Neuronal stem cell (in vitro differentiated cells): ENCODE measurements around the gene RUNDC3A.

Source experiments
- DNase-seq: peaks from one replicate; pipeline ENCODE4 v3.0.0-alpha.2; 2013; ENCODE audit warnings: low spot score
- H2AFZ ChIP-seq: one replicate; pipeline ENCODE4 v1.6.1; 2013; ENCODE audit warnings: mild to moderate bottlenecking, low read length, inconsistent platforms
- H2AK5ac ChIP-seq: 2 replicates; pipeline ENCODE4 v1.6.1; 2013; ENCODE audit warnings: low read depth, mild to moderate bottlenecking, inconsistent platforms, low read length, moderate library complexity, mixed read lengths
- H2BK120ac ChIP-seq: 2 replicates; pipeline ENCODE4 v1.6.1; 2013; ENCODE audit warnings: low read depth, mild to moderate bottlenecking, inconsistent platforms, low read length, moderate library complexity, mixed read lengths
- H2BK12ac ChIP-seq: one replicate; pipeline ENCODE4 v1.6.1; 2013; ENCODE audit warnings: low read length, inconsistent platforms
- H2BK15ac ChIP-seq: 2 replicates; pipeline ENCODE4 v1.6.1; 2013; ENCODE audit warnings: mild to moderate bottlenecking, low read length, inconsistent platforms, mixed read lengths
- H2BK5ac ChIP-seq: one replicate; pipeline ENCODE4 v1.6.1; 2013; ENCODE audit warnings: inconsistent platforms, mild to moderate bottlenecking, low read length, moderate library complexity
- H3K14ac ChIP-seq: one replicate; pipeline ENCODE4 v1.6.1; 2013; ENCODE audit warnings: low read length, inconsistent platforms
- H3K18ac ChIP-seq: 2 replicates; pipeline ENCODE4 v1.6.1; 2013; ENCODE audit warnings: low read length, inconsistent platforms
- H3K23ac ChIP-seq: 2 replicates; pipeline ENCODE4 v1.6.1; 2013; ENCODE audit warnings: low read depth, mild to moderate bottlenecking, mixed read lengths, low read length, inconsistent platforms; ENCODE audit not compliant: poor library complexity
- H3K27ac ChIP-seq: replicated peaks from 3 replicates; pipeline ENCODE4 v1.5.1; 2013; ENCODE audit warnings: low read length, inconsistent platforms
- H3K27me3 ChIP-seq, 3 experiments: 2 replicates each; pipeline ENCODE4 v1.6.1; 2013; ENCODE audit warnings: low read length in 3 of 3, mild to moderate bottlenecking in 2 of 3, inconsistent platforms in 1 of 3, low read depth in 1 of 3, mixed read lengths in 1 of 3, moderate library complexity in 1 of 3; ENCODE audit not compliant: control insufficient read depth in 3 of 3, insufficient read depth in 3 of 3
- H3K36me3 ChIP-seq, 2 donors: replicated peaks in 1 of 2; 2 replicates each; pipeline ENCODE4 v1.6.1; 2013; ENCODE audit warnings: low read length in 2 of 2; ENCODE audit not compliant: control insufficient read depth in 2 of 2, insufficient read depth in 2 of 2
- H3K4ac ChIP-seq: 2 replicates; pipeline ENCODE4 v1.6.1; 2013; ENCODE audit warnings: inconsistent platforms, mild to moderate bottlenecking, low read length, moderate library complexity
- H3K4me1 ChIP-seq, 2 donors: 1 replicate in 1 of 2; 2 replicates in 1 of 2; pipeline ENCODE4 v1.6.1; 2013; ENCODE audit warnings: low read length in 2 of 2, low read depth in 1 of 2; ENCODE audit not compliant: control insufficient read depth in 2 of 2, insufficient read depth in 1 of 2
- H3K4me2 ChIP-seq: one replicate; pipeline ENCODE4 v1.6.1; 2013; ENCODE audit warnings: mild to moderate bottlenecking, low read length, inconsistent platforms; ENCODE audit not compliant: insufficient read depth, poor library complexity, severe bottlenecking
- H3K4me3 ChIP-seq, 2 donors: 2 replicates each; pipeline ENCODE4 v1.5.1; 2013; ENCODE audit warnings: low read length in 2 of 2, mild to moderate bottlenecking in 2 of 2, inconsistent platforms in 1 of 2, moderate library complexity in 1 of 2
- H3K79me1 ChIP-seq: one replicate; pipeline ENCODE4 v1.6.1; 2013; ENCODE audit warnings: low read depth, mild to moderate bottlenecking, inconsistent platforms, low read length, moderate library complexity
- H3K9ac ChIP-seq: one replicate; pipeline ENCODE4 v1.6.1; 2013; ENCODE audit warnings: mild to moderate bottlenecking, low read depth, low read length, inconsistent platforms; ENCODE audit not compliant: poor library complexity
- H3K9me3 ChIP-seq, 2 donors: replicated peaks in 1 of 2; 2 replicates each; pipeline versions ENCODE3 to v1.6.1; 2013; ENCODE audit warnings: low read length in 2 of 2, mild to moderate bottlenecking in 2 of 2, inconsistent platforms in 1 of 2, low read depth in 1 of 2, mixed read lengths in 1 of 2, moderate library complexity in 1 of 2; ENCODE audit not compliant: control insufficient read depth in 2 of 2, insufficient read depth in 1 of 2
- H4K8ac ChIP-seq: one replicate; pipeline ENCODE4 v1.6.1; 2013; ENCODE audit warnings: low read depth, mild to moderate bottlenecking, inconsistent platforms, low read length, moderate library complexity
- H4K91ac ChIP-seq: one replicate; pipeline ENCODE4 v1.6.1; 2013; ENCODE audit warnings: low read length, low read depth, mild to moderate bottlenecking, inconsistent platforms; ENCODE audit not compliant: poor library complexity
- WGBS, 2 donors: extraction: QIAGEN DNeasy Blood & Tissue Kit; methylation state at CpG; one replicate each; pipeline ENCODE4 v1.1.7; 2013; ENCODE audit warnings: missing lambda C conversion rate in 2 of 2, mixed read lengths in 1 of 2; ENCODE audit not compliant: insufficient read length in 2 of 2, insufficient replicate concordance in 1 of 2; ENCODE audit errors: extremely low coverage in 2 of 2; 5-methylcytosine and 5-hydroxymethylcytosine counted together

Gene RUNDC3A

DNA sequence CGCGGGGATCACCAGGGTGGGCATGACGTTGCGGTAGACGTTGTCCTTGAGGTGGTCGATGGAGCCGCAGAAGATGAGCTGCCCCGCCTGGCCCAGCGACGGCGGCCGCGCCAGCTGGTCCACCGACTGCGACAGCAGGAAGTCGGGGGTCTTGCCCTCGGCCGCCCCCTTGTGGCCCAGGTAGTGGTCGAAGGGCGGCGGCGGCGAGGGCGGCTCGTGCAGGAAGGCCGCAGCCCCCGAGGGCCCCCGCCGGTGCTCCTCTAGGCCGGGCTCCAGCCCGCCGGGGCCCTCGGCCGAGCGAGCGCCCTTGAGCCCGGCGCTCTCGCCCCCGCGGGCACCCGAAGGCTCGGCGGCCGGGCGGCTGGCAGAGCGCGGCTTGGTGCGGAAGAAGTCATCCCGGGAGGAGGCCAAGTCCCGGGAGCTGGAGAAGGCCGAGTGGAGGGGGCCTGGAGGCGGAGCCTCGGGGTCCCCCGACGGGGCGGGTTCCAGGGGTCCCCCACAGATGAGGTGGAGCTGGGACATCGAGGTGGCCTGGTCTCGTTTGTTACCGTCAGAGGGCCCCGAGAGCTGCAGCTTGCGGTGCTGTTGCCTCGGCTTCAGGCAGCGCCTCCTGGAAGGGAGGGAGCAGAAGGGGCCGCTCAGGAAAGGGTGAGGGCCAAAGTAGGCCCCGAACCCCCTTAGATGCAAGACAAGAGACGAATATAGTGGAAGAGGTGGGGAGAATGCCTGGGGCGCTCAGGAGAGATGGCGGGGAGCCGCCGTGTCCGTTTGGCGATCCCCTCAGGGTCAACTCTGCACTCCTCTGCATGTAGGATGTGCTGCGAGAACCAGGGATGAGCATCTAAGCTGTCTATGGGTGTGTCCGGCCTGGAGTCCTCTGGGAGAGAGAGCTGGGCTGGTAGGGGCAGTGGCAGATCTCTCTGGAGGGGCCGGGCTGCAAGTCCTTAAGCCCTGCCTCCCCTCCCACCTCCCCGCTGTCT lies 46.5 kb downstream of the RUNDC3A start:
- H3K4me1 ChIP-seq, result peaks cover 0 to 3% of the 10 kb centered on the region in 2 donors
- peak overlapping the region; percentile 78 for H2AK5ac ChIP-seq
- peak overlapping the region; percentile 69 for H3K4me2 ChIP-seq
- peak overlapping the region; percentile 49 for H2BK15ac ChIP-seq
- no peak overlapping the region for H2BK5ac ChIP-seq
- peak overlapping the region in 1 of 2 donors; percentile 65 for H3K4me3 ChIP-seq
- H3K4ac ChIP-seq, result no peak overlapping the region
- no peak overlapping the region for H4K91ac ChIP-seq
- no peaks in the 10 kb centered on the region for H3K9me3 ChIP-seq
- H2BK12ac ChIP-seq, result no peak overlapping the region
- peak overlapping the region; percentile 50 for H3K14ac ChIP-seq
- H3K23ac ChIP-seq, result peak overlapping the region; percentile 65
- H3K27ac ChIP-seq, result no peak overlapping the region
- no CpG with 5 or more reads among the region's 77 CpGs for WGBS, 2 donors
- H4K8ac ChIP-seq, result no peak overlapping the region
- no peak overlapping the region for H2BK120ac ChIP-seq
- no peak overlapping the region for H2AFZ ChIP-seq
- H3K79me1 ChIP-seq, result peaks cover 14% of the 10 kb centered on the region
- H3K36me3 ChIP-seq, result peaks cover 23 to 60% of the 10 kb centered on the region in 2 donors
- H3K9ac ChIP-seq, result no peak overlapping the region
- H3K18ac ChIP-seq, result peak overlapping the region; percentile 71
- DNase-seq, result peak; percentile 72
- H3K27me3 ChIP-seq, result peaks cover 0 to 2% (median 0%) of the 10 kb centered on the region in 3 experiments

GRCh38 chr17:44355642-44356099 lies 47.3 kb downstream of the RUNDC3A start:
- peak overlapping the region; percentile 32 for H3K27ac ChIP-seq
- H2BK15ac ChIP-seq, result no peak overlapping the region
- no peak overlapping the region for H2AFZ ChIP-seq
- no peak overlapping the region for H4K91ac ChIP-seq
- no peak overlapping the region for H3K14ac ChIP-seq
- H2BK5ac ChIP-seq, result no peak overlapping the region
- no peak overlapping the region for H3K18ac ChIP-seq
- no peak overlapping the region for H2BK12ac ChIP-seq
- H2BK120ac ChIP-seq, result no peak overlapping the region
- peak overlapping the region; percentile 78 for H2AK5ac ChIP-seq
- WGBS, 2 donors, result no CpG with 5 or more reads among the region's 17 CpGs
- peaks cover 22 to 64% of the 10 kb centered on the region in 2 donors for H3K36me3 ChIP-seq
- no peak overlapping the region for H3K4ac ChIP-seq
- H3K4me2 ChIP-seq, result no peak overlapping the region
- peaks cover 0 to 2% (median 0%) of the 10 kb centered on the region in 3 experiments for H3K27me3 ChIP-seq
- H3K4me1 ChIP-seq, result peaks cover 3 to 9% of the 10 kb centered on the region in 2 donors
- no peaks in the 10 kb centered on the region for H3K9me3 ChIP-seq
- H3K4me3 ChIP-seq, result no peak overlapping the region
- peak overlapping the region; percentile 75 for H3K23ac ChIP-seq
- no peak for DNase-seq
- H4K8ac ChIP-seq, result no peak overlapping the region
- H3K79me1 ChIP-seq, result peaks cover 16% of the 10 kb centered on the region
- no peak overlapping the region for H3K9ac ChIP-seq

- H3K23ac ChIP-seq, result peak overlapping the region; percentile 75
- peaks cover 9 to 15% of the 10 kb centered on the region in 2 donors for H3K4me1 ChIP-seq
- H2BK5ac ChIP-seq, result no peak overlapping the region
- H3K14ac ChIP-seq, result no peak overlapping the region
- peak overlapping the region; percentile 19 for H4K8ac ChIP-seq
- H3K79me1 ChIP-seq, result peaks cover 16% of the 10 kb centered on the region
- no peak overlapping the region for H2BK15ac ChIP-seq
- no peak overlapping the region for H3K4me3 ChIP-seq
- no peak overlapping the region for H4K91ac ChIP-seq
- no peak overlapping the region for H3K4me2 ChIP-seq
- no peak overlapping the region for H3K27ac ChIP-seq
- WGBS, 2 donors, result no CpG with 5 or more reads among the region's 11 CpGs
- peaks cover 0 to 2% (median 0%) of the 10 kb centered on the region in 3 experiments for H3K27me3 ChIP-seq
- DNase-seq, result no peak
- H3K9me3 ChIP-seq, result no peaks in the 10 kb centered on the region
- H2BK12ac ChIP-seq, result no peak overlapping the region
- no peak overlapping the region for H2AFZ ChIP-seq
- no peak overlapping the region for H3K9ac ChIP-seq
- H2AK5ac ChIP-seq, result no peak overlapping the region
- no peak overlapping the region for H3K4ac ChIP-seq
- peak overlapping the region; percentile 30 for H3K18ac ChIP-seq
- peaks cover 20 to 64% of the 10 kb centered on the region in 2 donors for H3K36me3 ChIP-seq
- H2BK120ac ChIP-seq, result no peak overlapping the region
These were observed 47.8 kb downstream of the RUNDC3A start for GRCh38 chr17:44356241-44356640.

DNA sequence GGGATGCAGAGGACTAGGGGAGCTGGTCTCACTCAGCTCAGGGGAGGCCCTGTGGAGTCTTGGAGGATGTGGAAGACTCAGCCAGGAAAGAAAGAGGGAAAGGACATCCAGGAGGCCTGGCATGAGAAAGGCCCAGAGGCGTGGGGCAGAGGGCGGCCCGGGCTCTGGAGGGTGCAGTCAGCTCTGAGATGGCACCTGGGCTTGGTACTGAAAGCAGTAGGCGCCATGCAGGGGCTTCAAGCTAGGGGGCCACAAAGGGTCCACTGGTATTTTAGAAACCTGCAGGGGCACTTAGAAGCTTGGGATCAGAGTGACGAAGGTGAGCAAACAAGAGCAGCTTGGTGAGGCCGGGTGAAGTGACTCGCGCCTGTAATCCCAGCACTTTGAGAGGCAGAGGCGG lies 49.7 kb downstream of the RUNDC3A start:
- Histone ChIP-seq H2AFZ (no peak overlapping the region), H3K18ac (no peak overlapping the region)
- no CpG with 5 or more reads among the region's 9 CpGs for WGBS, 2 donors

More for the DNA sequence above, 49.7 kb downstream of the RUNDC3A start:
- Histone ChIP-seq H2BK15ac (no peak overlapping the region), H2AK5ac (no peak overlapping the region), H3K27ac (no peak overlapping the region), H3K4me1 (peaks cover 21 to 25% of the 10 kb centered on the region in 2 donors), H3K9ac (no peak overlapping the region), H2BK5ac (no peak overlapping the region), H2BK12ac (no peak overlapping the region), H4K8ac (no peak overlapping the region), H3K4me3 (no peak overlapping the region), H3K9me3 (no peaks in the 10 kb centered on the region), H3K36me3 (peaks cover 11 to 50% of the 10 kb centered on the region in 2 donors), H3K27me3 (peaks cover 0 to 2% (median 0%) of the 10 kb centered on the region in 3 experiments), H3K14ac (no peak overlapping the region), H2BK120ac (no peak overlapping the region), H4K91ac (no peak overlapping the region), H3K4me2 (no peak overlapping the region), H3K23ac (no peak overlapping the region), H3K4ac (peak overlapping the region; percentile 29), H3K79me1 (peaks cover 26% of the 10 kb centered on the region)
- DNase-seq, result no peak
